SHP77 treated with DMSO at 0.1 percent for 48 hours (cell line): ENCODE data around the gene UBR2.
"Not testable (repeated sequence)": the region's sequence is repeated elsewhere in the genome, so short reads cannot be mapped to it uniquely, and the experiment has no call there.

Source experiments
- DNase-seq: peaks from one replicate; lab custom pipeline; 2025; lab: John Stamatoyannopoulos, UW

The UBR2 gene

GRCh38 chr6:42727627-42728026 lies 163.8 kb downstream of the UBR2 start:
- peak; percentile 71 for DNase-seq

- no peak for DNase-seq
These were observed 165.9 kb downstream of the UBR2 start for GRCh38 chr6:42729731-42730130.

DNA sequence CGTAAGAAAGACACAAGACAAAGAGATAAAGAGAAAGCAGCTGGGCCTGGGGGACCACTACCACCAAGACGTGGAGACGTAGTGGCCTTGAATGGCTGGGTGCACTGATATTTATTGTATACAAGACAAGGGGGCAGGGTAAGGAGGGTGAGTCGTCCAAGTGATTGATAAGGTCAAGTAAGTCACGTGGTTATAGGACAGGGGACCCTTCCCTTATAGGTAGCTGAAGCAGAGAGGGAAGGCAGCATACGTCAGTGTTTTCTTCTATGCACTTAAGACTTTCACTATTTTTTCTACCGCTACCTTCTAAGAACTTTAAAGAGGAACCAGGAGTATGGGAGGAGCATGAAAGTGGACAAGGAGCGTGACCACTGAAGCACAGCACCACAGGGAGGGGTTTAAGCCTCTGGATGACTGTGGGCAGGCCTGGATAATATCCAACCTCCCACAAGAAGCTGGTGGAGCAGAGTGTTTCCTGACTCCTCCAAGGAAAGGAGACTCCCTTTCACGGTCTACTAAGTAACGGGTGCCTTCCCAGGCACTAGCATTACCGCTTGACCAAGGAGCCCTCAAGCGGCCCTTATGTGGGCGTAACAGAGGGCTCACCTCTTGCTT lies 170.1 kb downstream of the UBR2 start:
- DNase-seq: not testable (repeated sequence)

DNA sequence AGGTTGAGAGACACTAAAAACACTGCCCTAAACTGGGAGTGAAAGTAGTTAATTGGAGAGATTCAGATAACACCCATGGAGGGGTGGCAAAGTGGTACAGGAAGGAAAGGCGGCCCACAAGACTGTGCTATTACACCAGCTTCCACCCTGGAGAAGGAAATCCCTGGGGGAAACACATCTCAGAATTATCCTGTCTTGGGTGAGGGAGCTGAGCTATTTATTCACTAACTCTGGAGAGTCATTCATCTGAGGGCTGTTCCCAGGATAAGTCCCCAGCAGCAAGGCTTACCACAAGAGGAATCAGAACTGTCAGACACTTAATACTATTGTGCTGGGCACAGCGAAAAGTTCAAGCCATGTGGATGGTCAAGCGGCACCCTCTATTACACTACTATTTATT lies 172.1 kb downstream of the UBR2 start:
- DNase-seq: no peak

- no peak for DNase-seq
These were observed 176.9 kb downstream of the UBR2 start for GRCh38 chr6:42740725-42741124.

GRCh38 chr6:42742116-42742894 lies 178.5 kb downstream of the UBR2 start:
- peak; percentile 86 for DNase-seq
